K562 (cell line): ENCODE data around the gene FGGY. TPM values are rescaled to one million over a fixed set of nuclear protein-coding genes. Genes with fewer than 3 reads are reported as not detected.

Source experiments
- ATF6 ChIP-seq: sonication (generic); formaldehyde crosslinking; IDR thresholded peaks from 2 replicates; pipeline ENCODE4 v1.4.0; 2020; ENCODE audit warnings: mild to moderate bottlenecking, missing genetic modification reagents
- EP300 ChIP-seq: IDR thresholded peaks from 2 replicates; pipeline ENCODE4 v1.6.1; 2012; ENCODE audit warnings: low read length, improper control_type of control experiment
- GABPB1 ChIP-seq: sonication (generic); formaldehyde crosslinking; IDR thresholded peaks from 2 replicates; pipeline ENCODE4 v1.8.0; 2022; ENCODE audit warnings: mild to moderate bottlenecking, missing genetic modification reagents
- KAT2B ChIP-seq: IDR thresholded peaks from one replicate; pipeline ENCODE4 v1.6.1; 2012; ENCODE audit warnings: low read depth, mild to moderate bottlenecking, control low read depth, inconsistent platforms, low read length, moderate library complexity
- MGA ChIP-seq: fragments of 450-650 bp; IDR thresholded peaks from 2 replicates; pipeline ENCODE4 v1.6.1; 2016; ENCODE audit warnings: mild to moderate bottlenecking, moderate library complexity
- MNT ChIP-seq, 2 experiments: fragments of 450-650 bp; conservative IDR thresholded peaks; 2 replicates each; pipeline ENCODE4 v1.6.1; 2017; ENCODE audit warnings: mild to moderate bottlenecking in 2 of 2, moderate library complexity in 2 of 2
- NR0B1 ChIP-seq: fragments of 450-650 bp; IDR thresholded peaks from one replicate; pipeline ENCODE4 v1.6.1; 2018; ENCODE audit warnings: mild to moderate bottlenecking, moderate library complexity; ENCODE audit not compliant: partially characterized antibody
- NRF1 ChIP-seq, 2 experiments: fragments of 450-650 bp; IDR thresholded peaks in 1 of 2; conservative IDR thresholded peaks in 1 of 2; 2 replicates each; pipeline ENCODE4 v1.6.1; 2014; ENCODE audit warnings: mild to moderate bottlenecking in 2 of 2
- TGIF2 ChIP-seq: sonication (generic); formaldehyde crosslinking; IDR thresholded peaks from 2 replicates; pipeline ENCODE4 v1.8.1; 2022; ENCODE audit warnings: mild to moderate bottlenecking, missing genetic modification reagents, moderate library complexity
- U2AF2 ChIP-seq: fragments of 200-400 bp; formaldehyde crosslinking; optimal IDR thresholded peaks from 2 replicates; pipeline ENCODE3; 2017; ENCODE audit warnings: low read depth, mild to moderate bottlenecking, low read length
- ZFP1 ChIP-seq: fragments of 450-650 bp; formaldehyde crosslinking; IDR thresholded peaks from 2 replicates; pipeline ENCODE4 v1.4.0; 2020; ENCODE audit warnings: mild to moderate bottlenecking, mixed read lengths
- polyA plus RNA-seq, 8 experiments: library from polyadenylated mRNA; depleted of rRNA in 4 of 8; stranded (reverse) in 5 of 8; unstranded in 3 of 8; fragments of >200 nt; fragmentation: Nextera tagmentation in 2 of 8; fragmentation: Illumina TruSeq in 1 of 8; extraction: Ambion mirVana in 2 of 8; extraction: Trizol in 1 of 8; gene quantifications; 2 replicates each; pipeline versions ENCODE4 v1.2.1 to v1.2.3, GENCODE V29; 2011 to 2014; ENCODE audit warnings: inconsistent platforms in 1 of 8, missing spikeins in 1 of 8
- total RNA-seq, 7 experiments: library from RNA; depleted of rRNA in 6 of 7; stranded (reverse); fragments of >200 nt in 6 of 7; fragmentation: Illumina TruSeq in 2 of 7; extraction: Trizol in 2 of 7; gene quantifications; 2 replicates each; pipeline versions ENCODE4 v1.2.1 to v1.2.3, GENCODE V29; 2011 to 2021; ENCODE audit warnings: low replicate concordance in 1 of 7

FGGY gene
- total and polyA plus RNA-seq, 9 of the 15 experiments (the other 6 are each of a cell fraction or from before 2014, with no cell fraction given) = 9.7 to 19.2 (median 12.6) TPM

GRCh38 chr1:59278780-59279354 lies 18.0 kb upstream of the FGGY start (continued):
- TF ChIP-seq MGA (no peak), ZFP1 (CRISPR knock-in tag) (no peak), NRF1 (conservative IDR thresholded peaks at IDR 0.05 in 1 of 2, IDR thresholded peaks at IDR 0.05 in 1 of 2) (peak; percentile 23 to 29; a peak in 2 of 4 replicates), TGIF2 (no peak), ATF6 (CRISPR knock-in tag) (no peak), KAT2B (no peak), EP300 (peak; percentile 48), U2AF2 (no peak), NR0B1 (no peak), GABPB1 (CRISPR knock-in tag) (no peak), MNT (conservative IDR thresholded peaks at IDR 0.05) (no peak)
